Natural killer cell (primary cell): ENCODE measurements around the gene GLYATL2. TPM values are rescaled to one million over a fixed set of nuclear protein-coding genes. Genes with fewer than 3 reads are reported as not detected.

ENCODE experiments used
- ATAC-seq, 3 donors: fragments of 150-1000 bp in 2 of 3; fragments of 200-7000 bp in 1 of 3; cut with Tn5 transposase; 1 replicate in 1 of 3; 2 replicates in 2 of 3; pipeline ENCODE4 v1.10.0; 2021; ENCODE audit warnings: mild to moderate bottlenecking in 2 of 3, moderate library complexity in 2 of 3
- DNase-seq, 2 donors: peaks; one replicate each; pipeline versions ENCODE4 v3.0.0 to v3.0.0-alpha.2; 2013 to 2021; ENCODE audit warnings: mixed read lengths in 1 of 2
- H3K27ac ChIP-seq: one replicate; pipeline ENCODE4 v1.5.1; 2013; ENCODE audit warnings: mild to moderate bottlenecking, low read length
- H3K27me3 ChIP-seq: one replicate; pipeline ENCODE4 v1.6.1; 2013; ENCODE audit warnings: low read length; ENCODE audit not compliant: control insufficient read depth, insufficient read depth
- H3K36me3 ChIP-seq: one replicate; pipeline ENCODE4 v1.6.1; 2013; ENCODE audit warnings: low read length; ENCODE audit not compliant: control insufficient read depth, insufficient read depth
- H3K4me1 ChIP-seq: one replicate; pipeline ENCODE4 v1.6.1; 2013; ENCODE audit warnings: low read length; ENCODE audit not compliant: control insufficient read depth, insufficient read depth
- H3K4me3 ChIP-seq: one replicate; pipeline ENCODE4 v1.5.1; 2013; ENCODE audit warnings: low read length
- H3K9me3 ChIP-seq: one replicate; pipeline ENCODE4 v1.6.1; 2013; ENCODE audit warnings: low read length; ENCODE audit not compliant: control insufficient read depth, insufficient read depth
- H3K27ac Mint-ChIP-seq, 2 donors: one replicate each; pipeline ENCODE4 v1.8.0; 2022; ENCODE audit warnings: mild to moderate bottlenecking in 2 of 2, mixed read lengths in 2 of 2, moderate library complexity in 1 of 2
- H3K27me3 Mint-ChIP-seq, 2 donors: one replicate each; pipeline ENCODE4 v1.8.0; 2022; ENCODE audit warnings: low read depth in 2 of 2, mixed read lengths in 2 of 2
- H3K36me3 Mint-ChIP-seq: one replicate; pipeline ENCODE4 v1.8.0; 2022; ENCODE audit warnings: mixed read lengths
- H3K4me1 Mint-ChIP-seq, 2 donors: one replicate each; pipeline ENCODE4 v1.8.0; 2022; ENCODE audit warnings: mixed read lengths in 2 of 2
- H3K4me3 Mint-ChIP-seq: one replicate; pipeline ENCODE4 v1.8.0; 2022; ENCODE audit warnings: mild to moderate bottlenecking, moderate library complexity, mixed read lengths
- H3K9me3 Mint-ChIP-seq, 2 donors: one replicate each; pipeline ENCODE4 v1.8.0; 2022; ENCODE audit warnings: mixed read lengths in 2 of 2
- WGBS: methylation state at CpG from one replicate; pipeline ENCODE4 v1.1.7; 2013; ENCODE audit warnings: missing lambda C conversion rate; ENCODE audit not compliant: insufficient coverage; 5-methylcytosine and 5-hydroxymethylcytosine counted together
- intact Hi-C: fragments of 100-400 bp; cut with micrococcal nuclease; formaldehyde crosslinking; loops from one replicate; pipeline ENCODE4 v1.14.2; 2022
- total RNA-seq, 4 donors: library from RNA; stranded (reverse); fragments of 120-200 nt in 1 of 4; gene quantifications; one replicate each; pipeline versions ENCODE4 v1.2.3 to v1.2.4, GENCODE V29; 2013 to 2022
- TF ChIP-seq, protein P1 (sequence below): fragments of 200-600 bp; IDR thresholded peaks from one replicate; pipeline ENCODE4 v1.8.0; 2022; ENCODE audit warnings: antibody characterized with exemption

GLYATL2 gene
- total RNA-seq, 3 donors from 2014 or later (not counting 1 experiment from before 2014, with no cell fraction given): not detected

DNA sequence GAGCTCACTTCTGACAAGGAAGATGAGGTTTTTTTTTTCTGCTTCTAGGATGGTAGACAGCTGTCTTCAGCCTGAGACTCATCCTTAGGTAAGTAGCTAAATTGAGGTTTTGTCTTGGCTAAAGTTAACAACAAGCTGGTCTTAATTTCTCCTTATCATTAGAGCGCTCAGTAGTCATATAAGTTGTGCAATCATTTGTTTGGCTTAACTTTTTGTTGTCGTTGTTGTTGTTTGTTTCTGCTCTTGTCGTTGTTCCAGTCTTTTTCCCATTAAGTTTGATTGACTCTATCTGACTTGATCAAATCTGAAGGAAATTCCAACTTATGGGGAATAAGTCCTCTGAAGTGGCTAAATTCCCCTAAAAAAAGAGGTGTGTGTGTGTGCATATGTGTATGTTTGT lies 33.0 kb downstream of the GLYATL2 start:
- Mint-ChIP-seq H3K27me3 (peaks cover 0 to 3% of the 10 kb centered on the region in 2 donors), H3K4me1 (no peaks in the 10 kb centered on the region), H3K36me3 (peaks cover 6% of the 10 kb centered on the region), H3K27ac (no peak overlapping the region), H3K9me3 (peaks cover 0 to 8% of the 10 kb centered on the region in 2 donors), H3K4me3 (no peak overlapping the region)
- DNase-seq (no peak), ATAC-seq (no peak)
- WGBS: 90% methylated on average over 2 of the region's 3 CpGs
- no peaks in the 10 kb centered on the region for H3K36me3 ChIP-seq
- intact Hi-C loops: no loop called here
- H3K9me3 ChIP-seq: peaks cover 8% of the 10 kb centered on the region
- no peaks in the 10 kb centered on the region for H3K4me1 ChIP-seq
- H3K27me3 ChIP-seq: no peaks in the 10 kb centered on the region
- H3K4me3 ChIP-seq: no peak overlapping the region
- H3K27ac ChIP-seq: no peak overlapping the region
- TF ChIP-seq, protein P1, sequence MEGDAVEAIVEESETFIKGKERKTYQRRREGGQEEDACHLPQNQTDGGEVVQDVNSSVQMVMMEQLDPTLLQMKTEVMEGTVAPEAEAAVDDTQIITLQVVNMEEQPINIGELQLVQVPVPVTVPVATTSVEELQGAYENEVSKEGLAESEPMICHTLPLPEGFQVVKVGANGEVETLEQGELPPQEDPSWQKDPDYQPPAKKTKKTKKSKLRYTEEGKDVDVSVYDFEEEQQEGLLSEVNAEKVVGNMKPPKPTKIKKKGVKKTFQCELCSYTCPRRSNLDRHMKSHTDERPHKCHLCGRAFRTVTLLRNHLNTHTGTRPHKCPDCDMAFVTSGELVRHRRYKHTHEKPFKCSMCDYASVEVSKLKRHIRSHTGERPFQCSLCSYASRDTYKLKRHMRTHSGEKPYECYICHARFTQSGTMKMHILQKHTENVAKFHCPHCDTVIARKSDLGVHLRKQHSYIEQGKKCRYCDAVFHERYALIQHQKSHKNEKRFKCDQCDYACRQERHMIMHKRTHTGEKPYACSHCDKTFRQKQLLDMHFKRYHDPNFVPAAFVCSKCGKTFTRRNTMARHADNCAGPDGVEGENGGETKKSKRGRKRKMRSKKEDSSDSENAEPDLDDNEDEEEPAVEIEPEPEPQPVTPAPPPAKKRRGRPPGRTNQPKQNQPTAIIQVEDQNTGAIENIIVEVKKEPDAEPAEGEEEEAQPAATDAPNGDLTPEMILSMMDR: no peak

DNA sequence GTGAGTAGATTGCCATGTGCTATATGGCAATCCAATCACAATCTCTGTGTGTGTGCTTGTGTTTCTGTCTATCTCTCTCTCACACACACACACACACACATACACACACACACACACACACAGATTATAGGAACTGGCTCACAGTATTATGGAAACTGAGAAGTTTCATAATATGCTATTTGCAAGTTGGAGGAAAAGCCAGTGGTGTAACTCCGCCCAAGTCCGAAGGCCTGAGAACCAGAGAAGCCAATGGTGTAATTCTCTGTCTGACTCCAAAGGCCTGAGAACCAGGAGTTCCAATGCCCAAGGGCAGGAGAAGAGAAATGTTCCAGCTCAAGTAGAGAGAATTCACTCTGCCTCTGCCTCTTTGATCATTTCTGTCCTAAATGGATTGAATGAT lies 37.2 kb downstream of the GLYATL2 start:
- TF ChIP-seq, protein P1: no peak
- DNase-seq (no peak), ATAC-seq (no peak)
- Histone ChIP-seq H3K27ac (no peak overlapping the region), H3K4me1 (no peaks in the 10 kb centered on the region), H3K36me3 (no peaks in the 10 kb centered on the region), H3K27me3 (no peaks in the 10 kb centered on the region), H3K9me3 (no peaks in the 10 kb centered on the region), H3K4me3 (no peak overlapping the region)
- Mint-ChIP-seq H3K27me3 (peaks cover 0 to 3% of the 10 kb centered on the region in 2 donors), H3K27ac (no peak overlapping the region), H3K4me3 (no peak overlapping the region), H3K9me3 (peaks cover 0 to 5% of the 10 kb centered on the region in 2 donors), H3K36me3 (no peaks in the 10 kb centered on the region), H3K4me1 (no peaks in the 10 kb centered on the region)
- intact Hi-C loops: no loop called here
- 97% methylated on average over 2 of the region's 2 CpGs for WGBS

DNA sequence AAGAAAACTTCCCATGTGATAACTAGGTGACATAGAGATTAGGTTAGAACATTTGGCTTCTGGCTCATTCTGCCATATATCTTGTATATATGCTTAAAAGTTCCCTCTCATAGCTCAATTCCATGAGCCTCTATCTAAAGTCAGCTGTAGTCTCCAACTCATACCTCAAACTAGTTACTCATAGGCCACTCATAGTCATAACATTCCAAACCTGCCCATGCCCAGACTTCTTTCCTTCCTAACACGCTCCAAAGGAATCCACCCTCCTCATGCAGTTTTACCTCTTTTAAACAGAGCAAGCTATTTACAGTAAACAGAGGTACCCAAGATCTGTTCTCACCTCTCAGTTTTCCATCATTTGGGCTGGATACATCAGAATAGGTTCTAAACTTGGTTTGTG lies 39.4 kb downstream of the GLYATL2 start:
- peaks cover 0 to 1% of the 10 kb centered on the region in 2 donors for H3K9me3 Mint-ChIP-seq
- TF ChIP-seq, protein P1: no peak

DNA sequence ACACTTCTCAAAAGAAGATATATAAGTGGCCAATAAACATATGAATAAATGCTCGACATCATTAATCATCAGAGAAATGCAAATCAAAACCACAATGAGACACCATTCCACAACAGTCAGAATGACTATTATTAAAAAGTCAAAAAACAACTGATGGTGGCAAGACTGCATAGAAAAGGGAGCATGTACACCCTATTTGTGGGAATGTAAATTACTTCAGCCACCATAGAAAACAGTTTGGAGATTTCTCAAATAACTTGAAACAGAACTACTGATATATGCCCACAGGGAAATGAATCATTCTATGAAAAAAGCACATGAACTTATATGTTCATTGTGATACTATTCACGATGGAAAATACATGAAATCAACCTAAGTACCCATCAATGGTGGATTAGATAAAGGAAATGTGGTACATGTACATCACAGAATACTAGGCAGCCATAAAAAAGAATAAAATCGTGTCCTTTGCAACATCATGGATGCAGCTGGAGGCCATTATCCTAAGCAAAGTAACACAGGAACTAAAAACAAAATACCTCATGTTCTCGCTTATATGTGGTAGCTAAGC lies 42.4 kb downstream of the GLYATL2 start:
- Histone ChIP-seq H3K36me3 (no peaks in the 10 kb centered on the region), H3K9me3 (no peaks in the 10 kb centered on the region), H3K27ac (no peak overlapping the region), H3K4me3 (no peak overlapping the region), H3K27me3 (no peaks in the 10 kb centered on the region), H3K4me1 (no peaks in the 10 kb centered on the region)
- intact Hi-C loops: no loop called here
- no peak overlapping the region for H3K27ac Mint-ChIP-seq
- no peaks in the 10 kb centered on the region for H3K9me3 Mint-ChIP-seq
- no peaks in the 10 kb centered on the region for H3K36me3 Mint-ChIP-seq
- no peaks in the 10 kb centered on the region for H3K4me1 Mint-ChIP-seq
- DNase-seq: no peak
- no peak overlapping the region for H3K4me3 Mint-ChIP-seq
- no peak for ATAC-seq
- 68% methylated on average over 2 of the region's 4 CpGs for WGBS
- peaks cover 4 to 11% of the 10 kb centered on the region in 2 donors for H3K27me3 Mint-ChIP-seq
- TF ChIP-seq, protein P1: no peak

More for the DNA sequence above, 39.4 kb downstream of the GLYATL2 start:
- H3K36me3 ChIP-seq: no peaks in the 10 kb centered on the region
- Mint-ChIP-seq H3K4me3 (no peak overlapping the region), H3K27ac (no peak overlapping the region), H3K27me3 (peaks cover 3 to 11% of the 10 kb centered on the region in 2 donors), H3K36me3 (no peaks in the 10 kb centered on the region), H3K4me1 (no peaks in the 10 kb centered on the region)
- no peak for DNase-seq
- intact Hi-C loops: no loop called here
- 86% methylated on average over 1 of the region's 1 CpG for WGBS
- ATAC-seq: no peak
- no peaks in the 10 kb centered on the region for H3K27me3 ChIP-seq
- H3K4me3 ChIP-seq: no peak overlapping the region
- no peaks in the 10 kb centered on the region for H3K4me1 ChIP-seq
- no peak overlapping the region for H3K27ac ChIP-seq
- no peaks in the 10 kb centered on the region for H3K9me3 ChIP-seq
